Measurements from ENCODE around the gene ASB3. TPM values are rescaled to one million over a fixed set of nuclear protein-coding genes. Genes with fewer than 3 reads are reported as not detected.

The ASB3 gene
- total RNA-seq, 1 donor from 2014 or later = 27.7 TPM

- H3K36me3 ChIP-seq (ENCODE audit: control insufficient read depth in 3 of 3, insufficient read depth in 3 of 3, low read length in 3 of 3) = peaks cover 8 to 20% (median 16%) of the 10 kb centered on the region in 3 donors
- no peaks in the 10 kb centered on the region for H3K27me3 ChIP-seq (ENCODE audit: control insufficient read depth in 3 of 3, insufficient read depth in 3 of 3, low read length in 3 of 3)
- H3K4me1 ChIP-seq (ENCODE audit: control insufficient read depth in 3 of 3, insufficient read depth in 3 of 3, low read length in 3 of 3) = no peaks in the 10 kb centered on the region
- H3K27ac ChIP-seq (ENCODE audit: low read depth, low read length) = no peak overlapping the region
- no peak overlapping the region for H3K4me3 ChIP-seq (ENCODE audit: low read length in 3 of 3)
- no peaks in the 10 kb centered on the region for H3K9me3 ChIP-seq (ENCODE audit: control insufficient read depth in 3 of 3, low read length in 3 of 3)
- no peak overlapping the region for H3K9ac ChIP-seq (ENCODE audit: low read depth in 1 of 3, low read length in 3 of 3)
Observed at GRCh38 chr2:53820711-53821110, 34.0 kb upstream of the ASB3 start.

DNA sequence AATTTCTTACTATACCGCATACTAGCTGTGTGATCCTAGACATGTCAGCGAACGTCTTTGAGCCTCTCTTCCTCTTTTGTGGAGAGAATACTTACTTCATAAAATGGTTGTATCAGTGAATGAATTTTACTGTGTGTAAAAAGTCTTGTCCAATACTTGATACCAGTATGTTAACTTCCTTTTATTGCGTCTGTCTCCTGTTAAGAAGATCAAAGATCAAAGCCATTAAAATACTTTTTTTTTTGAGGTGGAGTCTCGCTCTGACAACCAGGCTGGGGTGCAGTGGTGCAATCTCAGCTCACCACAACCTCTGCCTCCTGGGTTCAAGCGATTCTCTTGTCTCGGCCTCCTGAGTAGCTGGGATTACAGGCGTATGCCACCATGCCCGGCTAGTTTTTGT, 33.3 kb upstream of the ASB3 start:
- Histone ChIP-seq H3K27ac (ENCODE audit: low read depth, low read length) (no peak overlapping the region), H3K36me3 (ENCODE audit: control insufficient read depth in 3 of 3, insufficient read depth in 3 of 3, low read length in 3 of 3) (peaks cover 10 to 25% (median 23%) of the 10 kb centered on the region in 3 donors), H3K4me1 (ENCODE audit: control insufficient read depth in 3 of 3, insufficient read depth in 3 of 3, low read length in 3 of 3) (no peaks in the 10 kb centered on the region), H3K9ac (ENCODE audit: low read depth in 1 of 3, low read length in 3 of 3) (no peak overlapping the region), H3K4me3 (ENCODE audit: low read length in 3 of 3) (no peak overlapping the region), H3K9me3 (ENCODE audit: control insufficient read depth in 3 of 3, low read length in 3 of 3) (no peaks in the 10 kb centered on the region), H3K27me3 (ENCODE audit: control insufficient read depth in 3 of 3, insufficient read depth in 3 of 3, low read length in 3 of 3) (no peaks in the 10 kb centered on the region)

DNA sequence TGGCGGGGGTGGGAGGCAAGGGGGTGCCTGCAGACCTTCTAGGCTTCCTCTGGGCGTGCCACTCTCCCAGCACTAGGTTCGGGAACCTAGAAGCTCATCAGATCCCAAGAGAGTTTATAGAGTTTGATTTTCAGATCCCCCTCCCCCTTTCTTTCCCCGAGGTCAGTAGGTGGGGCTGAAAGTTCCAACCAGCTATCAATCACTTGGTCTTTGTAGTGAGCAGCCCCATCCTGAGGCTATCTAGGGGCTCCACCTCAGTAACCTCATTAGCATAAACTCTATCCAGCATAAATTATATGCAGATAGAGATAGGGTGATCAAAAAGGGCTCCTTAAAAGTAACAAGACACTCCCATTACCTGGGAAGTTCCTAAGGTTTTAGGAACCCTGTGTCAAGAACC, 32.9 kb upstream of the ASB3 start:
- peaks cover 10 to 25% (median 25%) of the 10 kb centered on the region in 3 donors for H3K36me3 ChIP-seq (ENCODE audit: control insufficient read depth in 3 of 3, insufficient read depth in 3 of 3, low read length in 3 of 3)
- H3K9ac ChIP-seq (ENCODE audit: low read depth in 1 of 3, low read length in 3 of 3) = no peak overlapping the region
- no peaks in the 10 kb centered on the region for H3K27me3 ChIP-seq (ENCODE audit: control insufficient read depth in 3 of 3, insufficient read depth in 3 of 3, low read length in 3 of 3)
- no peak overlapping the region for H3K27ac ChIP-seq (ENCODE audit: low read depth, low read length)
- H3K4me1 ChIP-seq (ENCODE audit: control insufficient read depth in 3 of 3, insufficient read depth in 3 of 3, low read length in 3 of 3) = no peaks in the 10 kb centered on the region
- H3K9me3 ChIP-seq (ENCODE audit: control insufficient read depth in 3 of 3, low read length in 3 of 3) = no peaks in the 10 kb centered on the region
- no peak overlapping the region for H3K4me3 ChIP-seq (ENCODE audit: low read length in 3 of 3)

GRCh38 chr2:53818854-53819435, 32.2 kb upstream of the ASB3 start:
- peaks cover 10 to 30% (median 25%) of the 10 kb centered on the region in 3 donors for H3K36me3 ChIP-seq (ENCODE audit: control insufficient read depth in 3 of 3, insufficient read depth in 3 of 3, low read length in 3 of 3)
- no peaks in the 10 kb centered on the region for H3K27me3 ChIP-seq (ENCODE audit: control insufficient read depth in 3 of 3, insufficient read depth in 3 of 3, low read length in 3 of 3)
- no peak overlapping the region for H3K9ac ChIP-seq (ENCODE audit: low read depth in 1 of 3, low read length in 3 of 3)
- no peaks in the 10 kb centered on the region for H3K9me3 ChIP-seq (ENCODE audit: control insufficient read depth in 3 of 3, low read length in 3 of 3)
- H3K27ac ChIP-seq (ENCODE audit: low read depth, low read length) = no peak overlapping the region
- no peak overlapping the region for H3K4me3 ChIP-seq (ENCODE audit: low read length in 3 of 3)
- H3K4me1 ChIP-seq (ENCODE audit: control insufficient read depth in 3 of 3, insufficient read depth in 3 of 3, low read length in 3 of 3) = no peaks in the 10 kb centered on the region

GRCh38 chr2:53813151-53813550, 26.4 kb upstream of the ASB3 start:
- Histone ChIP-seq H3K9ac (ENCODE audit: low read depth in 1 of 3, low read length in 3 of 3) (no peak overlapping the region), H3K36me3 (ENCODE audit: control insufficient read depth in 3 of 3, insufficient read depth in 3 of 3, low read length in 3 of 3) (peaks cover 12 to 53% (median 44%) of the 10 kb centered on the region in 3 donors), H3K4me3 (ENCODE audit: low read length in 3 of 3) (no peak overlapping the region), H3K27me3 (ENCODE audit: control insufficient read depth in 3 of 3, insufficient read depth in 3 of 3, low read length in 3 of 3) (no peaks in the 10 kb centered on the region), H3K27ac (ENCODE audit: low read depth, low read length) (no peak overlapping the region), H3K4me1 (ENCODE audit: control insufficient read depth in 3 of 3, insufficient read depth in 3 of 3, low read length in 3 of 3) (no peaks in the 10 kb centered on the region), H3K9me3 (ENCODE audit: control insufficient read depth in 3 of 3, low read length in 3 of 3) (no peaks in the 10 kb centered on the region)

- H3K4me3 ChIP-seq (ENCODE audit: low read length in 3 of 3) = no peak overlapping the region
- no peak overlapping the region for H3K27ac ChIP-seq (ENCODE audit: low read depth, low read length)
- no peaks in the 10 kb centered on the region for H3K27me3 ChIP-seq (ENCODE audit: control insufficient read depth in 3 of 3, insufficient read depth in 3 of 3, low read length in 3 of 3)
- H3K9me3 ChIP-seq (ENCODE audit: control insufficient read depth in 3 of 3, low read length in 3 of 3) = no peaks in the 10 kb centered on the region
- H3K4me1 ChIP-seq (ENCODE audit: control insufficient read depth in 3 of 3, insufficient read depth in 3 of 3, low read length in 3 of 3) = no peaks in the 10 kb centered on the region
- H3K9ac ChIP-seq (ENCODE audit: low read depth in 1 of 3, low read length in 3 of 3) = no peak overlapping the region
- H3K36me3 ChIP-seq (ENCODE audit: control insufficient read depth in 3 of 3, insufficient read depth in 3 of 3, low read length in 3 of 3) = peaks cover 9 to 51% (median 40%) of the 10 kb centered on the region in 3 donors
Observed at GRCh38 chr2:53811601-53812000, 24.8 kb upstream of the ASB3 start.

DNA sequence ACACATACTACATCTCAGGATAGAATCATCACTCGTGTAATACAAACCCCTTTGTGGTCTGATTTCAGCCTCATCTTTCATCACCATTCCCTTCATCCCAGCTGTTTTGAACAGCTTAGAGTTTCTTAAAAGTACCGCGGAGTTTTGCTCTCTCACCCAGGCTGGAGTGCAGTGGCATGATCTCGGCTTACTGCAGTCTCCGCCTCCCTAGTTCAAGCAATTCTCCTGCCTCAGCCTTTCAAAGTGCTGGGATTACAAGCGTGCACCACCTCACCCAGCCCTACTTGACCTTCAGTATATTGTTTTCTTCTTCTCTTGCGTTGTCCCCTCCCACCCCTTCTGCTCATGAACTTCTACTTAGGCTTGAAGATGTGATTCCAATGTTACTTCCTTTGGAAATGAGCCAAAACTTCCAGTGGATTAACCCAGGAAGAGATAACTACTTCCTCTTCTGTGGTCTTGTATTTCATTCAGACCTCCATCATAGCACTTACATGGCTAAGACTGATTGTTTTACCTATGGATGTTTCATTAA, 15.9 kb upstream of the ASB3 start:
- no peak overlapping the region for H3K9ac ChIP-seq (ENCODE audit: low read depth in 1 of 3, low read length in 3 of 3)
- no peaks in the 10 kb centered on the region for H3K9me3 ChIP-seq (ENCODE audit: control insufficient read depth in 3 of 3, low read length in 3 of 3)
- H3K4me3 ChIP-seq (ENCODE audit: low read length in 3 of 3) = no peak overlapping the region
- H3K27ac ChIP-seq (ENCODE audit: low read depth, low read length) = no peak overlapping the region
- peaks cover 5 to 52% (median 21%) of the 10 kb centered on the region in 3 donors for H3K36me3 ChIP-seq (ENCODE audit: control insufficient read depth in 3 of 3, insufficient read depth in 3 of 3, low read length in 3 of 3)
- no peaks in the 10 kb centered on the region for H3K4me1 ChIP-seq (ENCODE audit: control insufficient read depth in 3 of 3, insufficient read depth in 3 of 3, low read length in 3 of 3)
- H3K27me3 ChIP-seq (ENCODE audit: control insufficient read depth in 3 of 3, insufficient read depth in 3 of 3, low read length in 3 of 3) = no peaks in the 10 kb centered on the region

DNA sequence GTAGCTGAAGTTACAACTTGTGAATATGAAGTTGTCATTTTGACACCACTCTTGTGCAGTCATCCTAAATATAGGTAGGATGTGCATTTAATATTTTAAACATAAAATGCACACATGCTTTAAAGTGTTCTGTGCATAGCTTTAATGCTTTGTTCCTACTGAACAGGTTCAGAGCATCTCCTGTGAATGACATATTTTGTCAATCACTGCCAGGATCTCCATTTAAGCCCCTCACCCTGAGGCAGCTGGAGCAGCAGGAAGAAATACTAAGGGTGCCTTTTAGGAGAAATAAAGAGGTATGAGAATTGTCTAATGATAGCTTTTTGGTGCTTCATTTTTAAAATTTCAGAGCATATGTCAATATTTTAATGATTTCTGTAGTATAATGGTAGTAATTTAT, 14.8 kb upstream of the ASB3 start:
- Histone ChIP-seq H3K27me3 (ENCODE audit: control insufficient read depth in 3 of 3, insufficient read depth in 3 of 3, low read length in 3 of 3) (no peaks in the 10 kb centered on the region), H3K27ac (ENCODE audit: low read depth, low read length) (no peak overlapping the region), H3K9me3 (ENCODE audit: control insufficient read depth in 3 of 3, low read length in 3 of 3) (no peaks in the 10 kb centered on the region), H3K36me3 (ENCODE audit: control insufficient read depth in 3 of 3, insufficient read depth in 3 of 3, low read length in 3 of 3) (peaks cover 5 to 53% (median 24%) of the 10 kb centered on the region in 3 donors), H3K4me1 (ENCODE audit: control insufficient read depth in 3 of 3, insufficient read depth in 3 of 3, low read length in 3 of 3) (no peaks in the 10 kb centered on the region), H3K4me3 (ENCODE audit: low read length in 3 of 3) (no peak overlapping the region), H3K9ac (ENCODE audit: low read depth in 1 of 3, low read length in 3 of 3) (no peak overlapping the region)

GRCh38 chr2:53793821-53794220, 7.1 kb upstream of the ASB3 start:
- H3K4me1 ChIP-seq (ENCODE audit: control insufficient read depth in 3 of 3, insufficient read depth in 3 of 3, low read length in 3 of 3) = no peaks in the 10 kb centered on the region
- H3K27me3 ChIP-seq (ENCODE audit: control insufficient read depth in 3 of 3, insufficient read depth in 3 of 3, low read length in 3 of 3) = no peaks in the 10 kb centered on the region
- H3K9me3 ChIP-seq (ENCODE audit: control insufficient read depth in 3 of 3, low read length in 3 of 3) = no peaks in the 10 kb centered on the region
- no peak overlapping the region for H3K27ac ChIP-seq (ENCODE audit: low read depth, low read length)
- no peak overlapping the region for H3K9ac ChIP-seq (ENCODE audit: low read depth in 1 of 3, low read length in 3 of 3)
- H3K36me3 ChIP-seq (ENCODE audit: control insufficient read depth in 3 of 3, insufficient read depth in 3 of 3, low read length in 3 of 3) = peaks cover 3 to 18% (median 9%) of the 10 kb centered on the region in 3 donors
- H3K4me3 ChIP-seq (ENCODE audit: low read length in 3 of 3) = no peak overlapping the region

- Histone ChIP-seq H3K9me3 (ENCODE audit: control insufficient read depth in 3 of 3, low read length in 3 of 3) (no peaks in the 10 kb centered on the region), H3K9ac (ENCODE audit: low read depth in 1 of 3, low read length in 3 of 3) (no peak overlapping the region), H3K27ac (ENCODE audit: low read depth, low read length) (no peak overlapping the region), H3K36me3 (ENCODE audit: control insufficient read depth in 3 of 3, insufficient read depth in 3 of 3, low read length in 3 of 3) (peaks cover 2 to 15% (median 7%) of the 10 kb centered on the region in 3 donors), H3K27me3 (ENCODE audit: control insufficient read depth in 3 of 3, insufficient read depth in 3 of 3, low read length in 3 of 3) (no peaks in the 10 kb centered on the region), H3K4me3 (ENCODE audit: low read length in 3 of 3) (no peak overlapping the region), H3K4me1 (ENCODE audit: control insufficient read depth in 3 of 3, insufficient read depth in 3 of 3, low read length in 3 of 3) (peaks cover 2 to 3% (median 2%) of the 10 kb centered on the region in 3 donors)
Observed at GRCh38 chr2:53793261-53793660, 6.5 kb upstream of the ASB3 start.
